Effector CD8-positive, alpha-beta T cell (primary cell): ENCODE results near the gene RIMKLA.

Experiments used
- DNase-seq: peaks from one replicate; lab custom pipeline; 2025; lab: John Stamatoyannopoulos, UW

RIMKLA gene

DNA sequence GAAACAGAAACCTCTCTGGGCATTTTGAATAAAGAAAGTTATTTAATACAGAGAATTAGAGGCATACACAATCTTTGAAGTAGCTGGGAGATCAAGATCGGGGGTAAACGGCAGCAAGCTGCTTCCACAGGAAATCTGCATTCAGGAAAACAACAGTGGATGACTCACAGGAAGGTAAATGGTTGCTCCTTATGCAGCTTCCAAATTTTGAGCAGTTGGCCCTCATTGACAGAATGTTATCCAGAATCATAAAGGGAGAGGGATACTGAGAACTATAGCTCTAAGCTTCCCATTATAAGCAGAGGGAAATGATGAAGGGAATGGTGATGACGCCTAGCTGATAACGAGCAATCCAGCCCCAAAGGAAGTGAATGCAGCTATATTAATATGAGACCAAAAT is 46.6 kb downstream of the RIMKLA start:
- no peak for DNase-seq

DNA sequence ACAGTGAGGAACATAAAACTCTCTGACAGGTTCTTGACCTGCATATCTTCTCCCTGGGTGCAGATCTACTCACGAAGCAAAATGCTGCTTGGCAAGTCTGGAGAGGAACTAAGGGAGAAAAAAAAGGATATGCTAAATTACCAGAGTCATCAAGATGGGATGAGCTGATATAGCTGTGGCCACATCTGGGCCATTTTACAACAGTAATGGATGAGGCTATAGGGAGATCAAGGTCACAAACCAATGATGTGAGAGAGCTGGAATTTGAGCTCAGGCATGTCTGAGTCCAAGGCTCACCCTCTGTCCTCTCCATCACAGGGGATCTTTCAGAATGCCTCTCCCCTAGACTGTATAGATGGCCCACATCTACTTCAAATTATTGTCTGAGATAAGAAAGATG is 49.0 kb downstream of the RIMKLA start:
- no peak for DNase-seq

DNA sequence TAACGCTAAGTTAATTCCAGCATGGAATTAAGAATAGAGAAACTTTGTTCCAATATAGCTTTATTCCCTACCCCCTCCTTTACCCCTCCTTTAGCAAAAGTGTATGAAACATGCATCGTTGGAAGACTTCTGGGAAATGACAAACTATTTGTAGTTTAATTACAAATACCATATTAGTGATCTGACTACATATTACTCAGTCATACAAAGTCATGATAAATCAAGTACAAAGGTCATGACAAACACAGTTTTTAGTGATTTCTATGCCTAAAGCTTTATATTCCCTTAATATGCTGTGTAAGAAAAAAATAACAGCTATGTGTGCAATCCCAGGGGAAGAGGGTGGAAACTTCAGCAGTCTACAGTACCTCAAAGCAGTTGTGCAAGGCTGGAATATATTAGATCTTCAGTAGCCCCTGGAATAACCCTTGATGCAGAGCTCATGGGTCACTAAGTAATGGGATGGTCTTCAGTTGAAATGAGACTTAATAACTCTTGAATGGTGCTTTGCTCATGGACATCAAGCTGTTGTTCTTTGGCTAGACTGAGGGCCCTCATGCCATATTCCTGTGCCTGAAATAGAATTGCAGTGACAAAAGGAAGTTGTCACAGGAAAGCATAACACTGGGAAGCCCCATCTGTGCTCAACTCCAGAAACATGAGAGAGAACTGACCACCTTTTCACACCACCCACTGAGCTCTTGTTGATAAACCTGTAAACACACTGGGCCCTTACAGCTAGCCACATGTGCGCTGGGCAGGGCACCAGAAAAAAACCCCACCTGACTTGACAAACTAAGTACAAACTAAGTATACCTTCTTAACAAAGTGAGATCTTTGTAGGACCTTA is 49.9 kb downstream of the RIMKLA start:
- DNase-seq, result no peak

DNA sequence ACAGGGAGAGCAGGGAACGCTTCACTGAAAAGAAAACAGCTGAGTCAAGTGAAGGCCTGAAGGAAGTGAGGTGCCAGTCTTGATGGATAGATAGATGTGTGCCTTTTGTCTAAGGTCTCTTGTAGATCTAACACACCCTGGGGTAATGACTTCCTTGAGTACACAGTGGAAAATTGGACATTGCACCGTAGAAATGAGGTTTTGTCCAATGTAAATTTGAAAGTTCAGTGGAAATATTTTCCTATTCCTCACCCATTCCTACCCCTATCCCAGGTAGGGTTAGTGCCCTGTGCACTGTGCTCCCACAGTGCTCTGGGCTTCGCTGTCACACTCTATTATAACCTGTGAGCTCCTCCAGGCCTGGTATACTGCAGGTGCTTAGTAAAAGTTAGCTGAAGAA is 50.9 kb downstream of the RIMKLA start:
- no peak for DNase-seq

DNA sequence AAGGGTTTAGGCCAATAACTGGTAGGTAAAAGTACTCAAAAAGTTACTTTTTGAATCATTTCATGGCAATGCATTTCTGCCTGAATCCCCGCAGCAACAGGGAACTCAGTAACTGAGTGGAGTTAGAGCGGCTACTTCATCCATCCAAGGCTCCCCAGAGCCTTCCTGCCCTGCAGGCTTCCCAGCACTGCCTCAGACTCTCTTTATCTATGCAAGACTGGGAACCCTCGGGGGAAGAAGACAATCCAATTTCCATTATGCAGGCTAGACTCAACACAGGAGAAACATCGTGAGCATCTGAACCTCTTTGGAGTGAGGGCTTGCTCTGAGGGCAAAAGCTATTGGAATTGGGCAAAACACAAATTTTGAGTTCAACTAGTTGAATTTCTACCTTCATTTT is 52.1 kb downstream of the RIMKLA start:
- no peak for DNase-seq

DNA sequence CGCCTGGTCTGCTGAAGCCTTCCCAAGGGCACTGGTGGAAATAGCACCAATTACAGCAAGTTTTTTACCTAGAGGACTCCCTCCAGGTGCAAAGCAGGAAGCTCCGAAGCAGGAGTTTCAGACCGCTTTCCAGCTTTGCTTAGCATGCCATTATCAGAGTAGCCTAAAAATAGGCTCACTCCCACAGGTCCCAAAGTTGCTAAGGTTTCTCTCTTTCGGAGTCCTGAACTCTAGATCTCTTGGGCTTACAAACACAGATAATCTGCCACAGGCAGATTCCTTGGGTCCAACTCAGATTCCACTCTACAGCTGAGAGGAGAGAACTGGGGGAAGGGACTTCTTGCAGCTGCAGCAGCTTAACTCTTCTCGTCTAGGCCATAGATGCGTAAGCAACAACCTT is 52.8 kb downstream of the RIMKLA start:
- no peak for DNase-seq

DNA sequence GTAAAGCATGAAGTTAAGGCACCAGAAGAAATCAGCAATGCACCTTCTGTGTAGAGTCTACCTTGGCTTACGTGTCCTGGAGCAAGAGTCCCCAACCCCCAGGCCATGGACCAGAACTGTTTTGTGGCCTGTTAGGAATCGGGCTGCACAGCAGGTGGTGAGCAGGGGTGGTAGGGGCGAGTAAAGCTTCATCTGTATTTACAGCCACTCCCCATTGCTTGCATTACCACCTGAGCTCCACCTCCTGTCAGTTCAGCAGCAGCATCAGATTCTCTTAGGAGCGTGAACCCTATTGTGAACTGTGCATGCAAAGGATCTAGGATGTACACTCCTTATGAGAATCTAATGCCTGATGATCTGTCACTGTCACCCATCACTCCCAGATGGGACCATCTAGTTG is 53.7 kb downstream of the RIMKLA start:
- DNase-seq, result no peak

DNA sequence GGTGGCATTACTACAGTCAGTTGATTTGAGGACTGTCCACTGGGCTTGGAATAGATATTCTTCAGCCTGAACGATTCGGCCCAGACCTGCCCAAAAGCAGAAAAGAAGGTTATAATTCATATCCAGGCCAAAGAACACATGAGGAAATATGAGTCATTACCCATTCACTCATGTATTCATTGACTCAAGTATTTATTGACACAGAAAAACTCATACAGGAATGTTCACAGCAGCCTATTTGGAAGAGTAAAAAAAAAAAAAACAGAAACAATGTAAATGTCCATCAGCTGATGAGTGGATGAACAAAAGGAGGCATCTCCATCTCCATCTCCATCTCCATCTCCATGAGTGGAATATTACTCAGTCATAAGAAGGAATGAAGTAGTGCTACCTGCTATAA is 59.3 kb downstream of the RIMKLA start:
- DNase-seq, result no peak

DNA sequence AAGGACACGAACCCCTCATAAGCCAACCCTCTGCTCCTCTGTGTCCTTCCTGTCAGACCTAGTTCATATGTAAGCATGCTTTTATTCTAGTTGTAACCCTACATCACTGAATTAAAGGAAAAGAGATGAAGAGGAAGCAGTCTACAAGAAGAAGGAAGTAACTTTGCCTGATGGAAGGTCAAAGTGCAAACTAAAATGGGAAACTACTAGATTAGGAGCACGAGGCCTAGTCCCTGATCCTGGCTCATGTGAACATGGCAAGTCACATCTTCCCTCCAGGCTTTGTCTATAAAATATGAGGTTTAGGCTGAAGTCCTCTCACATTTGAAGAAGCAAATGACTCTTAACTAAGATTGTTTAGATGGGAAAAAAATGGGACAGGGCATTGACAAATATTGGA is 62.1 kb downstream of the RIMKLA start:
- no peak for DNase-seq

DNA sequence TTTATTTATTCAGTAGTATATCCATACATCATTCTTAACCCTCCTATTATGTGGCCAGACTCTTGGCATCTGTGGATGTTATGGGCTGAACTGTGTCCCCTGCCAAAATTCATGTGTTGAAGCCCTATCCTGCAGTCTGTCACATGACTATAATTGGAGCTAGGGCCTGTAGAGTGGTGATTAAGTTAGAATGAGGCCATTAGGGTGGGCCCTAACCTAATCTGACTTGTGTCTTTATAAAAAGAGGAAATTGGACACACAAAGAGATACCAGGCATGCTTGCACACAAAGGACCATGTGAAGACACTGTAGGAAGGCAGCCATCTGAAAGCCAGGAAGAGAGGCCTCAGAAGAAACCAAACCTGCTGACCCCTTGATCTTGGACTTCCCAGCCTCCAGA is 68.7 kb downstream of the RIMKLA start:
- DNase-seq, result no peak

DNA sequence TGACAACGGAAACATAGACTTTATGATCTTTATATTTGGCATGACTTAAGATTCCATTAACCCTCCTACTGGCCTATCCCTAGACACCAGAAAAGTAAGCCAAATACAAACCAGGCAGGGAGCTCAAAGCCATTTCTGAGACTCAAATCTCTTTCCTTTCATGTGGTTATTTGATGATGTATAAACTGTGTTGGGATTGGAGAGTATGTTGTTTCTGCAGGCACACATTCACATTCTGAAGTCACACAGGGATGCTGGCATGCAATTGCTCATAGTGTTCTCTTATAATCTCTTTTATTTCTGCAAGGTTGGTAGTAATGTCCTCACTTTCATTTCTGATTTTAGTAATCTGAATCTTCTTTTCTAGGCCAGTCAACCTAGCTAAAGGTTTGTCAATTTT is 69.5 kb downstream of the RIMKLA start:
- DNase-seq, result no peak

DNA sequence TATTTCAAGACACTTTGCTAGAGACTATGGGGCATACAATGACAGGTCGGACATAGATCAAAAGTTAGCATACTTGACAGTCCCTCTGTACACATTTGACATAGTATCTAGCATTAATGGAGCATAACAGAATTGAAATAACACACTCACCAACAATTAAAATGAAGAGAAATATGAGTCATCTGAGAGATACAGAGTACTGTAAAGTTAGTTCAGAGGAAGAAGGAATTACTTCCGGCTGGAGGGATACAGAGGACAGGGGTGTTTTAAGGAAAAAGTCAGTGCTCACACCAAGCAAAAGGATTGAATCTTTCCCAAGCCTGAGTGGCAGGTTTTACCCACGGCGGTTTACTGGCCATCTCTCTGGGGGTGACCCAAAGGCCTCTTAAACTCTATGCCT is 72.8 kb downstream of the RIMKLA start:
- no peak for DNase-seq

DNA sequence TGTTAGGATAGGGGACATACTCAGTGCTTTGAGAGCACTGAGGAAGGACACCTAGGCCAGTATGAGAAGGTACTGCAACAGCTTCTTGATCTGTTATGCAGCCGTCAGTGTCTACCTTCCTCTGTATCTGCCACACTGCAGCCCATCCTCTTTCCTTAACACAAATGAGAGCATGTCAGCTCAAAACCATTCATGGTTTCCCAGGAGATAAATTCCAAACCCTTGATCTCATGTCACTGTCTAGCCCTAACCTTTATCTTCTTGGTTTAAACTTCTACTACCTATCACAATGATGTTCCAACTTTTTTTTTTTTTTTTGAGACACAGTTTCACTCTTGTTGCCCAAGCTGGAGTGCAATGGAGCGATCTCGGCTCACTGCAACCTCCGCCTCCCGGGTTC is 73.8 kb downstream of the RIMKLA start:
- no peak for DNase-seq

DNA sequence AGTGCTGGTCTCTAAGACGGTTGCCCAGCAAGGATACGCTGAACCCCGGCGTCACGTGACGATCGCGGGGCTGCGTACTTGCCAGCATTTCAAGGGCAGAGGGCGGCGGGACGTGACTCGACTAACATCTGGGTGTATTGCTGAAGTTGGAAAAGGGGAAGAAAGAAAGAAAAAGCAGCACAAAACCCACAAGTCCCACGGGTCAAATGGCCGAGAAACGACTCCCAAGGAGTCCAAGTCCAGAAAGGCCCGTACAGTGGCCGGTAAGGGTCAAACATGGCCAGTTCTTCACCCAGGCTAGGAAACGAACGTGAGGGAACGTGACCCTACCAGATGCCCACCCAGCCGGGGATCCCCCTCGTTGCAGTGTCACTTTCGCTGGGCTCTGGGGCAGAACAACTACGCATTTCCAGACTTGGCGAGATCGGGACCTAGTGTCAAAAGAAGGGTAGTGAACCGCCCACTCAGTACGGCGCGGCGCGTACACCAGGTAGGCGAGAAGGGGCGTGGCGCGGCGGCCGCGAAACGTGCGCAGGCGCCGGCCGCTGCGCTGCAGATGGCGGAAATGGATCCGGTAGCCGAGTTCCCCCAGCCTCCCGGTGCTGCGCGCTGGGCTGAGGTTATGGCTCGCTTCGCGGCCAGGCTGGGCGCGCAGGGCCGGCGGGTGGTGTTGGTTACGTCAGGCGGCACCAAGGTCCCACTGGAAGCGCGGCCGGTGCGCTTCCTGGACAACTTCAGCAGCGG is 75.6 kb downstream of the RIMKLA start, which contains the start of the genes PPCS and ZMYND12:
TSS of gene PPCS (plus strand) at position 534 of the 744 bp plus-strand sequence. CDS start at position 557, 23 bp downstream.
TSS of gene ZMYND12 (minus strand) at position 13 of the 744 bp plus-strand sequence. CDS start 25 bp downstream, outside the sequence.
- DNase-seq, result peak; percentile 86

DNA sequence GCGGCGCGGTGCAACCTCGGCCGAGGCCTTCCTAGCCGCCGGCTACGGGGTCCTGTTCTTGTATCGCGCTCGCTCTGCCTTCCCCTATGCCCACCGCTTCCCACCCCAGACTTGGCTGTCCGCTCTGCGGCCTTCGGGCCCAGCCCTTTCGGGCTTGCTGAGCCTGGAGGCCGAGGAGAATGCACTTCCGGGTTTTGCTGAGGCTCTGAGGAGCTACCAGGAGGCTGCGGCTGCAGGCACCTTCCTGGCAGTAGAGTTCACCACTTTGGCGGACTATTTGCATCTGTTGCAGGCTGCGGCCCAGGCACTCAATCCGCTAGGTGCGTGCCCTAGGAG is 76.1 kb downstream of the RIMKLA start:
- DNase-seq, result peak; percentile 33

DNA sequence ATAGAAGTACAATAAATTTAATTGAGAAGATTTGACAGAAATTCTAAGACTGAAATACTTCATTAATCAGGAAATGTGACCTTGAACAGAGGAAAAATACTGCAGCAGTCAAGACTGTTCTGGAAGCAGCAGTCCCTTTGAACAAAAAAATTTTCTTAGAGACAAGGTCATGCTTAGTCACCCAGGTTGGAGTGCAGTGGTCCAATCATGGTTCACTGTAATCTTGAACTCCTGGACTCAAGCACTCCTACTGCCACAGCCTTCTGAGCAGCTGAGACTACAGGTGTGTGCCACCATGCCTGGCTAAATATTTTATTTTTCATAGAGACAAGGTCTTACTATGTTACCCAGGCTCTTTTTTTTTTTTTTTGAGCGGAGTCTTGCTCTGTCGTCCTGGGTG is 80.6 kb downstream of the RIMKLA start:
- DNase-seq, result no peak

DNA sequence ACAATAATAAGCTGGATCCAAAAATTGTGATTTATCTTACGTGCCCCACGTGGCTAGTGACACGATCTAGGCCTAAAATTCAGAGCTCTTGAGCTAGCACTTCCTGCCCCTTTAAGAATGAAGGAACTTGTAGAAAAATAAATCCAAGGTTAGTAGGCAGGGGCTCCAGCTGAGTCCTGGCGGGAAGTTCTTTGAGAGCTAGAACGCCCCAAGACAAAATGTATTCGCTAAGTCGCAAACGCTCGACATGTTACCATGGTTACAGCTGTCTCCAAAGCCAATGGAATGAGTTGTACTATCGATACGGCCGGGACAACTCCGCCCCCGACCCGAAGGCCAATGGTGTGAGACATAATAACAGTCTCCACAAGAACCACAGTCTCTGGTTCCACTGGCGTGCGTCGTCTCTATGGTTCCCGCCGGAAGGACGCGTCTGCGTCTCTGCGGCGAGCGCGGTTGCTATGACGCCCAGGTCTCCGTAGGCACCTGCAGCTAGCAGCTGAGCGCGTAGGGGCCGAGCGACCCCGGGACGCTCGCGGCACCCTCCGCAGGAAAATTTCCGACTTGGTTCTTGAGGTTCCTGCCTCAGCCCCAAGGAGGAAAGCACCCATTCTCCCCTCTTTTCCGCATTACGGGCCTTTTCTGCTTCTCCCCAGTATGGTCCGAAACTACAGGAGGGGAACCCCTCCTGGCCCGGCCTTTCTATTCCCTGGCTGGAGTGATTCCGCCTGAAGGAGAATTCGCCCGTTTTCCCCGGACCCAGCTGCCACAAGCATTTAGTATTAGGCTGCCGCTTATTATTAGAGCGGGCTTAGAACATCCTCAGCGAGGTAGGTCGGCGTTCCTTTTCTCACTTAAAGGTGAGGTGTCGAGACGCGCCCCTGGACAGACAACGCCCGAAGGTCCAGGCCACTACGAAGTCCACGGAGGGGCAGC is 82.5 kb downstream of the RIMKLA start, which contains the start of gene CCDC30:
TSS of gene CCDC30 (plus strand) at position 459 of the 936 bp plus-strand sequence. CDS start 17,266 bp downstream, outside the sequence.
- peak; percentile 94 for DNase-seq

DNA sequence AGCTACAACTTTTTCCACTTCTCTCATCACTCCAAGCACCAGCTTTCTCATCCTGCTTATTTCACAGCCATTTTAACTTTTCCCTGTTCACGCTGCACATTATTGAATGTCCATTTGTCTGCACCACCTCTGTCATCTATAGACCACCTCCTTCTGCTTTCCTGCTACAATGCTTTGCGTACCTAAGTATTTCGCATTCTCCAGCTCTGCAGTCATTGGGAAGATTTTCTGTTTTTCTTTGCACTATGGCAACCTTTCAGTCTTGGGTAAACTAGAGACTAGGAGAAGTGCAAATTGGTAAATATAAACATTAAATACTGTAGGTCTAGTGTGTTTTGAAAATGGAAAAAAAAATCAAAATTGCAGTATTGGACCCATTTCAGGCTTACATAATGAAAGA is 83.3 kb downstream of the RIMKLA start:
- DNase-seq, result no peak

DNA sequence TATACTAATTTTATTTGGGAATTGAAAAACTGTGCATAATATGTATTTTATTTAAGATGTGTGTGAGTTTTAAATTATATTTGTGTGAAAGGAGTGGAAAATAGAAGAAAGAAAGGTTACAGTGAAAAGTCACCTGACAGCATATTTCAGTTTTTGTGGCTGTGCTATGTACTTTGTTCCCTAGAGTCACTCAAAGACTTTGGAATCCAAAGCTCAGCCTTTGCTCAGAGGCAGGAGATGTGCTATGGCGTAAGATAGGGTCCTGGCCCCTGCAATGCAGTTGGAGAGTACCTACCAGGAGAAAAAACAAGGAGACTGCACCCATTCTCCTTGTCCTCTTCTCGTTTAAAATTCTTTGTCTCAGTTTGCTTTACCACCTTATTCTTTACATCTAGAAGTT is 85.4 kb downstream of the RIMKLA start:
- no peak for DNase-seq

DNA sequence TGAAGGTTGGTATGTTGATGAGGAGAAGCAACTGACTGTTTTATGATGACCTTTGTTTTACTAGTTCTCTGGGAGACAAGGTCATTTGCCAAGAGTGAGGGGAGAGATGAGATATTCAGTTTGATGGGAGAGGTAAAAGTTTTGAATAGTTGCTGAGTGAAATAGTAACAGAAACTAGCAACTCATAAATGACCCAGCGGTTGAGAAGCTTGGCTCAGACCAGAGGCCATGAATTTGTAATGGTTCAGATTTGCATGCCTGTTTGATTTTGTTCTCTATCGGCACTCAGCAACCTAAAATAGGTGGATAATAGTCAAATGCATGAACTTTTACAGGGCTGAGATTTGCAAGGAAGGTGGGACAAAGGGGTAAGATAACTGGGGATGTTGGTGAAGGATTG is 89.1 kb downstream of the RIMKLA start:
- no peak for DNase-seq
